HG03432 (cell line): Measurements from ENCODE around the gene TMBIM6.
A peak's percentile ranks its signal among the peaks of the same experiment; 100 is the strongest.
"Not testable (repeated sequence)": the region's sequence is repeated elsewhere in the genome, so short reads cannot be mapped to it uniquely, and the experiment has no call there.

Experiments used
- ATAC-seq: cut with Tn5 transposase; IDR thresholded peaks from one replicate; pipeline ENCODE4 v1.9.1; 2021; ENCODE audit warnings: mild to moderate bottlenecking, moderate library complexity; ENCODE audit not compliant: unreplicated experiment

Gene TMBIM6

DNA sequence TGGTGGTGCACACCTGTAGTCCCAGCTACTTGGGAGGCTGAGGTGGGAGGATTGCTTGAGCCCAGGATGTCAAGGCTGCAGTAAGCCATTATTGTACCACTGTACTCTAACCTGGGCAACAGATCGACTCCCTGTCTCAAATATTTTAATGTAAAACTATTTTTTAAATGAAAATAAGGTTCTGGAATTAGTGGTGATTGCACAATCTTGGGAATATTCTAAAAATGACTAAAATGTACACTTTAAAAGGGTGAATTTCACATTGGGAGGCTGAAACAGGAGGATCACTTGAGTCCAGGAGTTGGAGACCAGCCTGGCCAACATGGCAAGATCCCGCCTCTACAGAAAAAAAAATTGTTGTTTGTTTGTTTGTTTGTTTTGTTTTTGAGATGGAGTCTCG is 12.9 kb upstream of the TMBIM6 start:
- ATAC-seq, result no peak

DNA sequence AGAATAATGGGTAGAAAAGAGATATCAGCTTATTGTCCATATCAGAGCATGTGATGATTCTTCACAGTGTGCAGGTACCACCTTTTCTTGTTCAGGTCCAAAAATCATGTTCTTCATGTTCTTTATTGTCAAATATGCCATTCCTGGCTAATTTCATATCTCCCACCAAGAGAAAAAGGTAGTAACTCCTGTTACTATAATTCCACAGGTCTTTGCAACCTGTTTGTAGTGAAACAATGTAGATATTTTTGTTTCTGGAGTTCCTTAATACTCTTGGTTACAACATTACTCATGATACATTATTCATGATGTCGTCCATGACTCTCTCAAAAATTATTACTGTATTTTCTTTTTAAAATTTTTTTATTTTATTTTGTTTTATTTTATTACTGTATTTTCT is 11.3 kb upstream of the TMBIM6 start:
- ATAC-seq, result no peak

DNA sequence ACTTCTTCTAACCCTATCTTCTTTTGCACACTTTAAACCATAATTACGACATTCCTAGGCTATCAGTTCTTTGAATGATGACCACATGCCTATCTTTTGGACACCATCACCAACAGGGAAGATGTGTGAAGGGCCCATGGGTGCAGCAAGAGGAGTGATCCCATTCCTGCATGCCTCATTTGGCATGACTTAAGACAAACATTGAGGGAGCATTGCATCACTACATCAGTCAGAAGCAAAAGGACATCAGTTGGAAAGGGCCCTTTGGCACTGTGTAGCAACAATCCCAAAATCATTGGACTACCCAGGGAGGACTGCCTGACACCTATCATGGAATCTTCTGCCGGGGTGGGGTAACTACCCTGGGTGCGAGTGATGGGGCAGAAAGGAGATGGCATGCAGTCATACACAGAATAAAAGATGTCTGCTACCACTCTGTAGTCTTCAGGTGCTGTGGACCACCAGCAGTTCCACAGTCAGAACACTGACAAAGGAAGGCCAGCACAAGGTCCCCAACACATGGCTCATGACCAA is 10.7 kb upstream of the TMBIM6 start:
- ATAC-seq, result no peak

DNA sequence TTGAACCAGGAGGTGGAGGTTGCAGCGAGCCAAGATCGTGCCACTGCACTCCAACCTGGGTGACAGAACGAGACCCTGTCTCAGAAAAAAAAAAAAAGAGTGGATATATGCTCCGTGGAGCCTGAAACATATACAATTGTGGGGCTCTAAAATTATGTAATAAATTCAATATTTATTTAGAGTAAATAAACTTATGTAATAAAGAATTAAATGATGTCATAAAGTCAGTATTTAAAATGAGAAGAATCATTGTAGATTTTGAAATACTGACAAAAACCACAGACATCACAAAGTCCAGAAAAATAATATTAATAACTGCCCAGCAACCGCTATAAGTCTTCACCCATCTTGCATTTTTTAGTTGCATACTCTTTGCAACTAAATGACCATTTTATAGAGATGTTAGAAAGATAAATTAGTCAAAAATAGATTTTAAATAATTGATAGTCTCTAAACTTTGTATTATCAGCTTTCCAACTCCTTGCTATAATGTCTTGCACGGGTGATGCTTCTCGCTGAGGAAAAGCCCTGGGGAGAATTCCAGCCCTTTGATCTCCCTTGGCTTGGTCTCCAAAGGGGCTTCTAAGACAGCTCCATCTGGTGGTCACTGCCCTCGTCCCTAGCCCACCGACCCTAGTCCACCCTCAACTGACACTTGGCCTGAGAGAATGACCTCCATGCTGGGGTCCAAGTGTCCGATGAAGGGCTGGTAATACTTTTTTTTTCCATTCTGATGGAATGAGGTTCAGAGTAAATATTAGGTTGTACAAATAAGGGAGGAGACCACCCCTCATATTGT is 7.9 kb upstream of the TMBIM6 start:
- ATAC-seq, result no peak

DNA sequence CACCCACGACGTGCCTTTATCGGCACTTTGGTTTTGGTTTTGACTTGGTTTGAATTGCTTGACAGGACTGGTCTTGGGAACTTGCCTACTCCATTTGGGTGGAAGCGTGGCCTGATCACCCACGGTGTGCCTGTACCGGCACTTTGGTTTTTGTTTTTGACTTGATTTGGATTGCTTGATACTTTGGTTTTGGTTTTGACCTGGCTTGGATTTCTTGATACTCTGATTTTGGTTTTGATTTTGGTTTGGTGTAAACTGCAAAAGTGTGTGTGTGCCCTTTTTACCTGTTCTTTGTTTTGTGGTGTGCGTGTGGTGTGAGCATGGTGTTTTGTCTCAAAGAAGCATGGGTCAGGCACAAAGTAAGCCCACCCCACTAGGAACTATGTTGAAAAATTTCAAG is 6.5 kb upstream of the TMBIM6 start:
- ATAC-seq, result not testable (repeated sequence)

DNA sequence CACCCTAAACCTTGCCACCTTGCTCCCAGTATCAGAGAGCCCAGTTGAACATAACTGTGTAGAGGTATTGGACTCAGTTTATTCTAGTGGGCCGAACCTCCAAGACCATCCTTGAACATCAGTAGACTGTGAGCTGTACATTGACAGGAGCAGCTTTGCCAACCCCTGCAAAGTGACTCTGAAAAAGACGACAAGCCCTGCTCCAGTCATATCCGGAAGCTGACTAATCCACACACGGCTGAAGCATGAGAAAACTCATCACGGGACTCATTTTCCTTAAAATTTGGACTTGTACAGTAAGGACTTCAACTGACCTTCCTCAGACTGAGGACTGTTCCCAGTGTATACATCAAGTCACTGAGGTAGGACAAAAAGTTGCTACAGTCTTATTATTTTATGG is 2.6 kb upstream of the TMBIM6 start:
- not testable (repeated sequence) for ATAC-seq

DNA sequence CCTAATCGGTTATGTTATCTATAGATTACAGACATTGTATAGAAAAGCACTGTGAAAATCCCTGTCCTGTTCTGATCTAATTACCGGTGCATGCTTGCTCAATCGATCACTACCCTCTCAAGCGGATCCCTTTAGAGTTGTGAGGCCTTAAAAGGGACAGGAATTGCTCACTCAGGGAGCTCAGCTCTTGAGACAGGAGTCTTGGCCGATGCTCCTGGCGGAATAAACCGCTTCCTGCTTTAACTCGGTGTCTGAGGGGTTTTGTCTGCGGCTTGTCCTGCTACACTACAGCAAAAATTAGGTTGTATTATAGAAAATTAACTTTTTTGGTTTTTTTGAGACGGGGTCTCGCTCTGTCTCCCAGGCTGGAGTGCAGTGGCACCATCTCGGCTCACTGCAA is 1.1 kb upstream of the TMBIM6 start:
- not testable (repeated sequence) for ATAC-seq

DNA sequence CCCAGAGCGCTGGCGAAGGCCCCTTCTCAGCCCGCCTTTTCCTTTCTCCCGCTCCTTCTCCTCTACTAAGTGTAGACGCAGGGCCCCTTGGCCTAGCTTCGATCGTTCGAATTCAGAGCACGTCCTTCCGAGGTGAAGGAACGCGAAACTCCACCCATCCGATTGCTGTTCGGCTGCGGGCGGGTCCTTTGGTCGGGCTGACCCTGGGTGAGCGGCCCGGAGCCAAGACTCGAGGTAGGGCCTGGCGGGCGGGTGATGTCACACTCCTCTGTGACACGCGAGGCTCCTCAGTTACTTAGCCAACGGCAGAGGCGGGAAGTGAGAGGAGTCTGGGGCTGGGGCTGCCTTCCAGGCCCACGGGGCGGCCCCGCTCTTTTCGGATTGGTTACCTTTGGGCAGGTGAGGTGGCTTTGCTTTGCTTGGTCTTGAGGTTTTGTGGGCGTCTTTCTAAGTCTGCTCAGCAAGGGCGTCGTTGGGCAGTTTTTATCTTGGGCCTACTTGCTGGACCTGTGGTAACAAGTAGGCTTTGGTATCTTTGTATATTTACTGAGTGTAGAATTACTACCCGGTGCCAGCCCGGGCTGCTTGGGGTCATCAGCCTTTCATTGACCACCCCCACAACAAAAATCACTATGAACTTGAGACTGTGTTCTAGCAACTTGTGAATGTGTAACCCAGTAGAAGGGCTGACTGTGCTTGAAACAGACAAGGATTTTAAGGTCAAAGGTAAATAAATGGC is 694 bp downstream of the TMBIM6 start:
- peak; percentile 68 for ATAC-seq

DNA sequence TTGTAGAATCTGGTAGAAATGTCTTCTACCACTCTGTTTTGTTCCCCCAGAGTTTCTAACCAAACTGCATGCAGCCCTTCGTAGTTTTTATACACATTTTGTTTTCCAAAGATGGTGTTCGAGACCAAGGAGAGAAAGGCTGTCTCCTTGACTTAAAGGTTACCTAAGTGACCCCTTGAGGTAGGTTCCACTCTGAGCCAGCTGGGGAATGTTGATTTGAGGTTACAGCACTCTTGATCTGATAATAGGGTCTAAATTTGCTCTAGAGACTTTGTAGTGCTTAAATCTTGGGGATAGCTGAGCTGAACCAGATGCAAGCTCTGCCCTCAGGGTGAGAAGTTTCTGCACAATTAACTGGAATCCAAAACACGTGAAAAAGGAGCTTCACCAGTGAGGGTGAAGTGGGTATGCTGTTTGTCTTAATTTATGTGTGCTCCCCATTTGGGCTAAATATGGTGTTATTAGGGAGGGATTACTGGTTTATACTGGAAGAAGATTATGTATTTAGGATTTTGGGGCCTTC is 3.1 kb downstream of the TMBIM6 start:
- ATAC-seq, result no peak

DNA sequence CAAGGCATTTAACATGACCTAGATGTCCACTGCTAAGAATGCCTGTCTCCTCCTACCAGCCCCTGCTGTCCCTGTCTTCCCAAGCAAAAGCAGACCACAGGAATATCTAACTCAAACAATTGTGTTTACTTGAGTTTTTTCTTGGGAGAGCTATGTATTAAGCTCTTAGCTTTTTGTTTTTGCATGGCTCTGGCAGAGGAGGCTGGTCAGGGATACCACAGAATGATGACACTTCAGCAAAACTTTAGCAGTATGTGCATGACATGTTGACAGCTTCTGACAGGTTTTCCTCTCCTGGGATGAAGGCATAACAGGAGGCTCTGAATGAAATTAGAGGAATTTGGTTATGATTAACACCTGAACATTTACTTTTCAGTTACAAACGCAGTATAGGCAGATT is 6.9 kb downstream of the TMBIM6 start:
- ATAC-seq, result no peak

DNA sequence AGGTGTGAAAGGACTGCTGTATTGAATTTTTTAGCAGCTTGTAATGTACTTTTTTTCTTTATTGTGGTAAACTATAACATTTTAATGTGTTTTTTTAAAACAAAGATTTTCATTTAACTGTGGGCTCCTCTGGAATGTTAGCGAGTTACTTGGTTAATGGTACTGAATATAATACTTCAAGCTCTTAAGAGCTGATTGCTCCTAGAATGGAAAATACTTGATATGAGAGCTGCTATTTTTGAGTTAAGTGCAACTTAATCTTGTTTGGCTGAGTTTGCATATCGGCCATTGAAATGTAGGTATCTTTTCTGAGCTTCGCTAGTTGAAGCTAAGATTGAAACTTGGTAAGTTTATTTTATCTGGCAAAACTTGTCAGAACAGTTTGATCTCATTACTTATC is 7.4 kb downstream of the TMBIM6 start:
- ATAC-seq, result no peak

DNA sequence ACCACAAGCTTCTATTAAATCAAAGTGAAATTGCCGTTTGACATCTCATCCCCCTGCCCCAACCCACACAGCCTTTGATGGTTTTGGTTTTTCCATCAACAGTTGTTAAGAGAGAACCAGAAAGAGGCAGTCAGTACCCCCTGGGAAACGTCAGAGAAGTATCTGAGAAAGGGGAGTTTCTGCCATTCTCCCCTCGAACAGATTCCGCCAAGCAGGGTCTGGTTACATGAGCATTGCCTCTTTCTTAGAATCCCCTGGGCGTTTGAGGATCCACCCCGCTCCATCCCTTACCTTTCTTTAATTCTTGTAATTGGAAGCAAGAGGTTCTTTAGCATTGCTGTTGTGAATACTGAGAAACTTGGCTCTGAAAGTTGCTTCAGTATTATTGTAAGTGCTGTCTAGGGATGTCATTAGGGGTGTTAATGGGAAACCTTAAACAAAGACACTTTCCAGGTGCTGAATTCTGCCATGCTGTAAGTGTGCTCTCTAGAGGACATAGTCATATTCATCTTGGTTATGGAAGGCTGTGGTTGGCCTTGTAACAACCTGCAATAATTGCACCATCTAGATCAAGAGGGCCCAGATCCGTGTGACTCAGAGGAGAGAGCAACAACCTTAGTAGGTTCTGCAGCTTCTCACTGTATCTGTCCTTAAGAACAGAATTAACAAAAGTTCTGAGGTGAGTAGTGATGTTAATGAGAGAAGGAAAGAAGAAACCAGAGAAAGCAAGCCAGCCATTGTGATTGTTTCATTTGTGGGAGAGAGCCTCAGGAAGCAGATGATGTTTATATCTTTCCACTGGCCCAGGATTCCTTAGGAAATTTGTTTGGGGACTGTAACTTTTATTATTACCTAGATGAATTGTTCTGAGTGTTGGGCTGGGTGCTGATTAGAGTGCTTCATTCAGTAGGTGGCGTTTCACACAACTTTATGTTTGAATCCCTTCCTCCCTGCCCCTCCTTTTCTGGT is 9.0 kb downstream of the TMBIM6 start:
- peak; percentile 42 for ATAC-seq

DNA sequence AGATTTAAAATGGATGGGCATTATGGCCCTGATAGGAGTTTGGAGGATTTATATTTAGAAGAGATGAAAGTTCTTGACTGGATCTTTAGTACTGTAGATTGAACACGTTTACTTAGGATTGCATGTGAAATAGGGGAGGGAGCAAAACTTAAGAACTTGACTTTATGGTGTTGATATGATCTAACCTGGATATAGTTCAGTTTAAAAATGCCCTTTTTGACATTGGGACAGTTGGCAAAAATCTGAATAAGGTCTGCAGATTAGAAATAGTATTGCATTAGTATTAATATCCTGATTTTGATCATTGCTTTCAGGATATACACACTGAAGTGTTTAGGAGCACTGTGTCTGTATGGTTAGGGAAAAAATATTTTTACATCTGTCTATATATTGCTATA is 9.6 kb downstream of the TMBIM6 start:
- ATAC-seq, result no peak

DNA sequence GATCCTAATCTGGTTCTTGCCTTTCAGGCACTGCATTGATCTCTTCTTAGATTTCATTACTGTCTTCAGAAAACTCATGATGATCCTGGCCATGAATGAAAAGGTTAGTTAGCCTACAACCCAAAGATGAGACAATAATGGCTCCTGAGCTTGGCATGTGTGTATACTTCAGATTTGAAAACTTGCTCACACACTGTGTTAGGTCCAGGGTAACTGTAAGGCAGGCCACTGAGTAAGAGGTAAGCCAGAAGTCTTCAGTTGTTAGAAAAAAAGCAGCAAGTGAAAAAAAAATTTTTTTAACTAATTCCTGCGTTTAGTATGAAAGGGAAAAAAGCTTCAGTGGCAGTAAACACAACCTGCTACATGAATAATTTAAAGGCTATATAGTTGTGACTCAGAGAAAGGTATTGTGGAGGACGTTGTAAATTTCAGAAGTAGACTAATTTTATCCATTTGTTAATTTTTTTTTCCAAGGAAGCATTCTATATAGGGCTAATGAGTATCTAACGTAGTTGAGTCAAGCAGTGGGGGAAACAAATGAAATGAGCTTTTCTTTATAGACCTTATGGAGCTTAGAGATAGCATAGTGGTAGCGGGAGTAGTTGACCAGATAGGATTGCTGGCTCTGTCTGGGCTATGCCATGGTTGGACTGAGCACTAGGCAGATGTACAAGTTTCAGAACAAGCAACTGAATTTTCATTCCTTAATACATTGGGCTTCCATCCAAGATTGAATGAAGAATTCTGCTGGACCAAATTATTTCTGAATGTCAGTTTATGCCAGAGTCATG is 20.5 kb downstream of the TMBIM6 start:
- no peak for ATAC-seq

DNA sequence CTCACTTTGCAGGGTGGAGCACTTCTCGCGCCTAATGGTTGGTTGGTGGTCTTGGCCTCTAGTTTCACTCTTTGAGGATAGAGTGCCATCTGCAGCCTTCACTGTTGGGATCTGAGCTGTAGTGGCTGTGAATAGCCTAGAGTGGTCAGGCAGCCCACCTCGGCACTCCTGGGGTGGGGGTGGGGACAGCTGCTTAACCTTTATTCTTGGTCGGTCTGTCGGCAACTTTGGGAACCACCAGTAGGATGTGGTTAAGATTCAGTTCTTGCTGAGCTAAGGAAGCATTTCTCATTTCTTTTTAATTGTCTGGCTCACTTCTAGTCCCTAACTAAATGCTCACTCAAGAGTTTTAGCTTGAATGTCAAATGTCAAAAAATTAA is 21.1 kb downstream of the TMBIM6 start:
- no peak for ATAC-seq

DNA sequence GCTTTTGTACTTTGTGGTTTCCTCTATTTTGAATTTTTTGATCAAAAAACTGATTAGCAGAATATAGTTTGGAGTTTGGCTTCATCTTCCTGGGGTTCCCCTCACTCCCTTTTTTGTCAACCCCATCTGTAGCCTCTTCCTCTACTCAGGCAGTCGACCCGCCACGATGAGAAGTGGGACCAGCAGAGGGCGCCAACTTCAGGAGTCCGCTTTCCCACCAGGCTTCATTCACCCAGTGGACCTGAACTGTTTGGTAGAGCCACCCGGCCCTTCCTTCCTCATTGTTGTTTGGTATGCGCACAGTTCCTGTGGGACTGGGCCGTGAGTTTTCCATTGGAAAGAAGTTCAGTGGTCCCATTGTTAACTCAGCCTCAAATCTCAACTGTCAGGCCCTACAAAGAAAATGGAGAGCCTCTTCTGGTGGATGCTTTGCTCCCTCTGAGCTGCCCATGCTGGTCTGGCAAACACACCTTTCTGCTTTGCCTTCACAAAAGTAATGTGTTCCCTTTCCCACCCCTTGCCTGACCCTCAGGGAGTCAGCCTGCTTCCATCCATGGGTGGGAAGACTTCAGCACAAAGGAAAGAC is 21.7 kb downstream of the TMBIM6 start:
- no peak for ATAC-seq

DNA sequence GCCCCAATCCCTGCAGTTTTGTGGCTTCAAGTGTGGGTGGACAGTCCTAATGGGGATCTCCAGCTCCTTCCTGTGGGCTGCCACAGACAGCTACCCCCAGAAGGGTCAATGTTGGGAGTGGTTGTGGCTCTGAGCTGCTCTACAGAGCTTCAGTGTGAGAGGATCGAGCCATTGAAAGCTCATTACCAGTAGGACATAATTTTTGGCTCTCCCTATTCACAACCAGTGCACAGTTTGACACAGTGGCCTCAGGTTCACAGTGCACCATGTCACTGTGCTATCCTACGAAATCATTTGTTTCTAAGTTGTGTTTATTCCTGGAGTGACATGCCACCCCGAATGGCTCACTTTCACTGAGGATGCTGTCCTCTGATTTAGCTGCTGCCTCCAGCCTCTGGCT is 22.8 kb downstream of the TMBIM6 start:
- ATAC-seq, result no peak

DNA sequence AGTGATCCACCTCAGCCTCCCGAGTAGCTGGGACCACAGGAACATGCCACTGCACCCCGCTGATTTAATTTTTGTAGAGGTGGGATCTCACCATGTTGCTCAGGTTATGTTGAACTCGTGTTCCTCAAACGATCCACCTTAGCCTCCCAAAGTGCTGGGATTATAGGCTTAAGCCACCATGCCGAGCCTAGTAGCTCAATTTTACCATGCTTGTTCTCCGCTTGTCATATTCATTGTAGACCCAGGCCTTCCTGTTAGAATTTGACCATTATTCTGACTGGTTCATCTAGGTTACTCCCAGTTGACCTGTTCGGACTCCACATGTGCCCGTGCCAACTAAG is 24.7 kb downstream of the TMBIM6 start:
- ATAC-seq, result no peak

DNA sequence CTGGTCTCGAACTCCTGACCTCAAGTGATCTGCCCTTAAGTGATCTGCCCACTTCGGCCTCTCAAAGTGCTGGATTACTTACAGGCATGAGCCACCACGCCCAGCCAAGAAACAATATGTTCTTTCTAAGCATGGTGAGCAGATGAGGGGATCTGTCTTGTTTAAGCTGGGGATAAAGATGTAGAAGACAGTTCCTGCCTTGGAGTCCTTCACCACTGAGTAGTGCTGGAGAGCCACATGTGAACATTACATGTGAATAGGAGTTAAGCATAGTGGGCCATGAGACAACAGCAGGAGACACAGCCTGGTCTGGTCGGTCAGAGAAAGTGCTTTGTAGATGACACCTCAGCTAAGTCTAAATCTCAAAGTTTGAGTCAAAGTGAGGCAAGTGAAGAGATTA is 26.0 kb downstream of the TMBIM6 start:
- ATAC-seq, result no peak

DNA sequence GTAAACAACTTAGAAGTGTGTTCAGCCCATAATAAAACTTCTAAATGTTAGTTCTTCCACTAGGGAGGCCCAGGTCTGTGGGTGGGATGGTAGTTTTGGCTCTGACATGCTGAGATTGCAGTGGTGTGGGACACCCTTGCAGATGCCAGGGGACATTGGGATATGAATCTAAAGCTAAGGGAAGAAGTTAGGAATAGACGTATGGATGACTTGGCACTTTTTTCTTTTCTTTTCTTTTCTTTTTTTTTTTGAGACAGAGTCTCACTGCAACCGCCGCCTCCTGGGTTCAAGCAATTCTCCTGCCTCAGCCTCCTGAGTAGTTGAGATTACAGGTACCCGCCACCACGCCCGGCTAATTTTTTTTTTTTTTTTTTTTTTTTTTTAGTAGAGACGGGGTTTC is 31.7 kb downstream of the TMBIM6 start:
- not testable (repeated sequence) for ATAC-seq
